Stimulated activated CD8-positive, alpha-beta memory T cell treated with anti-CD3 and anti-CD28 coated beads, Interleukin-7, amount 100 ng/mL, for 4 hours (primary cell): Measurements from ENCODE around the gene PFN1.
"Not testable (repeated sequence)": the region's sequence is repeated elsewhere in the genome, so short reads cannot be mapped to it uniquely, and the experiment has no call there.

Experiments
- DNase-seq, 2 donors: peaks; one replicate each; pipeline ENCODE4 v3.0.0-alpha.2; 2020; ENCODE audit warnings: low read depth in 2 of 2

PFN1 gene

GRCh38 chr17:4921320-4921719 lies 27.0 kb downstream of the PFN1 start:
- no peak for DNase-seq

- no peak for DNase-seq
These were observed 27.8 kb downstream of the PFN1 start for GRCh38 chr17:4920351-4921048.

- DNase-seq, result no peak
These were observed 28.8 kb downstream of the PFN1 start for GRCh38 chr17:4919511-4920047.

- DNase-seq, result not testable (repeated sequence)
These were observed 33.8 kb downstream of the PFN1 start for GRCh38 chr17:4914551-4914950.

- DNase-seq, result no peak
These were observed 34.3 kb downstream of the PFN1 start for GRCh38 chr17:4913994-4914393.

GRCh38 chr17:4908711-4909496 lies 39.4 kb downstream of the PFN1 start:
- peak; percentile 51 to 56 for DNase-seq

GRCh38 chr17:4908301-4908700 lies 40.0 kb downstream of the PFN1 start:
- DNase-seq, result no peak

GRCh38 chr17:4906642-4907041 lies 41.7 kb downstream of the PFN1 start:
- DNase-seq, result not testable (repeated sequence)

GRCh38 chr17:4903051-4903818 lies 45.1 kb downstream of the PFN1 start, which contains the start of gene CHRNE:
Gene CHRNE (minus strand): TSS chr17:4903098. CDS start chr17:4903063, 35 bp downstream.
- peak; percentile 52 to 67 for DNase-seq

- DNase-seq, result no peak
These were observed 45.8 kb downstream of the PFN1 start for GRCh38 chr17:4902540-4902939.

- no peak for DNase-seq
These were observed 46.5 kb downstream of the PFN1 start for GRCh38 chr17:4901648-4902344.

- no peak for DNase-seq
These were observed 47.2 kb downstream of the PFN1 start for GRCh38 chr17:4901108-4901647.

- DNase-seq, result peak; percentile 13 to 47
These were observed 47.9 kb downstream of the PFN1 start for GRCh38 chr17:4900231-4901107.

- DNase-seq, result peak; percentile 94 to 96
These were observed 48.7 kb downstream of the PFN1 start, which contains the start of gene C17orf107 for GRCh38 chr17:4899341-4900230. Gene C17orf107 (plus strand): TSS chr17:4899536. CDS start chr17:4899763, 227 bp downstream.

- no peak for DNase-seq
These were observed 49.4 kb downstream of the PFN1 start for GRCh38 chr17:4898927-4899326.

- no peak for DNase-seq
These were observed 50.0 kb downstream of the PFN1 start for GRCh38 chr17:4898351-4898750.

- DNase-seq, result no peak
These were observed 50.5 kb downstream of the PFN1 start for GRCh38 chr17:4897785-4898184.

GRCh38 chr17:4897198-4897687 lies 51.1 kb downstream of the PFN1 start:
- DNase-seq, result no peak
